PC-9 (cell line): ENCODE data around the gene SLC6A4. TPM values are rescaled to one million over a fixed set of nuclear protein-coding genes. Genes with fewer than 3 reads are reported as not detected.

Experiments
- BruUV-seq: library from RNA; stranded (reverse); fragments of 400-500 nt; replicated peaks from 2 replicates; lab custom pipeline; 2021; lab: Mats Ljungman, UMichigan
- CTCF ChIA-PET: fragments of 300-600 bp; sonication (Branson Sonifier 250); formaldehyde crosslinking; loops from one replicate; lab custom pipeline; 2022; ENCODE audit warnings: antibody characterized with exemption; lab: Charles Lee
- POLR2A ChIA-PET: fragments of 300-600 bp; sonication (Branson Sonifier 250); formaldehyde crosslinking; loops from one replicate; lab custom pipeline; 2022; ENCODE audit warnings: antibody characterized with exemption; ENCODE audit not compliant: unreplicated experiment; lab: Charles Lee
- DNase-seq, 2 experiments: peaks; one replicate each; pipeline versions ENCODE4 v3.0.0 to v3.0.0-alpha.2; 2015 to 2022; ENCODE audit warnings: mixed read lengths in 1 of 2
- H2AFZ ChIP-seq: fragments of 200-600 bp; sonication (generic); 2 replicates; pipeline ENCODE4 v1.8.1; 2017; ENCODE audit warnings: antibody characterized with exemption
- H3F3A ChIP-seq: fragments of 200-600 bp; sonication (generic); 2 replicates; pipeline ENCODE4 v1.8.1; 2017; ENCODE audit warnings: antibody characterized with exemption, mild to moderate bottlenecking, low read depth; ENCODE audit not compliant: insufficient read depth
- H3K27ac ChIP-seq: fragments of 200-600 bp; sonication (generic); 2 replicates; pipeline ENCODE4 v1.6.1; 2016; ENCODE audit warnings: mixed run types
- H3K27me3 ChIP-seq: fragments of 200-600 bp; sonication (generic); 2 replicates; pipeline ENCODE4 v1.6.1; 2016; ENCODE audit warnings: low read depth, mixed run types; ENCODE audit not compliant: insufficient read depth
- H3K36me3 ChIP-seq: fragments of 200-600 bp; sonication (generic); 2 replicates; pipeline ENCODE4 v1.6.1; 2016; ENCODE audit warnings: low read depth, mixed run types
- H3K4me1 ChIP-seq: fragments of 200-600 bp; sonication (generic); replicated peaks from 2 replicates; pipeline ENCODE4 v1.6.1; 2016; ENCODE audit warnings: mixed run types; ENCODE audit not compliant: insufficient read depth
- H3K4me2 ChIP-seq: fragments of 200-600 bp; sonication (generic); 2 replicates; pipeline ENCODE4 v1.6.1; 2017; ENCODE audit warnings: mixed run types
- H3K4me3 ChIP-seq: fragments of 200-600 bp; sonication (generic); 2 replicates; pipeline ENCODE4 v1.6.1; 2016; ENCODE audit warnings: mixed run types
- H3K79me2 ChIP-seq: fragments of 200-600 bp; sonication (generic); 2 replicates; pipeline ENCODE4 v1.6.1; 2017; ENCODE audit warnings: low read depth, mixed run types
- H3K9me2 ChIP-seq: fragments of 200-600 bp; sonication (generic); 2 replicates; pipeline ENCODE4 v1.8.1; 2017; ENCODE audit warnings: mild to moderate bottlenecking; ENCODE audit not compliant: insufficient read depth
- H3K9me3 ChIP-seq: fragments of 200-600 bp; sonication (generic); 2 replicates; pipeline ENCODE4 v1.8.1; 2016; ENCODE audit warnings: low read depth; ENCODE audit not compliant: insufficient read depth
- H4K20me1 ChIP-seq: fragments of 200-600 bp; sonication (generic); 2 replicates; pipeline ENCODE4 v1.8.1; 2017; ENCODE audit not compliant: insufficient read depth
- EZH2 ChIP-seq: fragments of 200-600 bp; sonication (generic); IDR thresholded peaks from 2 replicates; pipeline ENCODE4 v1.8.0; 2017; ENCODE audit warnings: antibody characterized with exemption, low read depth
- intact Hi-C: fragments of 100-400 bp; cut with micrococcal nuclease; formaldehyde crosslinking; loops from one replicate; pipeline ENCODE4 v1.10.0; 2022; ENCODE audit not compliant: unreplicated experiment
- total RNA-seq: library from RNA; stranded (reverse); gene quantifications from 2 replicates; pipeline ENCODE4 v1.2.3, GENCODE V29; 2021
- TF ChIP-seq, protein P1 (sequence below): fragments of 200-600 bp; sonication (generic); conservative IDR thresholded peaks from 2 replicates; pipeline ENCODE4 v1.6.1; 2017; ENCODE audit warnings: mixed run types, antibody characterized with exemption, mild to moderate bottlenecking, moderate library complexity

Gene SLC6A4
- total RNA-seq, 1 experiment from 2014 or later, result not detected

DNA sequence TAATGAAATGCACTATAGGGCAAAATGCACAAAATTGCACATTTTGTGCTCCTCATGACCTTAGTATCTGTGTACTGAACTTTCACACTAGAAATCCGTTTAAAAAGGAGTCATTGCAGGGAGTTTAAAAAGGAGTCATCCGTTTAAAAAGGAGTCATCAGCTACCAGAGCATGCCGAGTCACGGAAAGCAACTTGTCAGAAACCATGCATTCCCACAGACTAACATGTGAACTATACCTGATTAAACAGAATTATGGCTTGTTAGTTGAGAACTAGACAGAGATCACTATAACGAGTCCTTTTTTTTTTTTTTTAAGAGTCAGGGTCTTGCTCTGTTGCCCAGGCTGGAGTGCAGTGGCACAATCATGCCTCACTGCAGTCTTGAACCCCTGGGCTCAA, 35.9 kb downstream of the SLC6A4 start:
- Histone ChIP-seq H3K4me3 (no peak overlapping the region), H3K4me2 (no peak overlapping the region), H3K27me3 (no peaks in the 10 kb centered on the region), H3K27ac (no peak overlapping the region), H3K9me3 (no peaks in the 10 kb centered on the region), H3F3A (no peaks in the 10 kb centered on the region), H3K79me2 (no peaks in the 10 kb centered on the region), H2AFZ (no peak overlapping the region), H4K20me1 (no peaks in the 10 kb centered on the region), H3K36me3 (no peaks in the 10 kb centered on the region), H3K4me1 (no peaks in the 10 kb centered on the region), H3K9me2 (no peaks in the 10 kb centered on the region)
- TF ChIP-seq, protein P1, sequence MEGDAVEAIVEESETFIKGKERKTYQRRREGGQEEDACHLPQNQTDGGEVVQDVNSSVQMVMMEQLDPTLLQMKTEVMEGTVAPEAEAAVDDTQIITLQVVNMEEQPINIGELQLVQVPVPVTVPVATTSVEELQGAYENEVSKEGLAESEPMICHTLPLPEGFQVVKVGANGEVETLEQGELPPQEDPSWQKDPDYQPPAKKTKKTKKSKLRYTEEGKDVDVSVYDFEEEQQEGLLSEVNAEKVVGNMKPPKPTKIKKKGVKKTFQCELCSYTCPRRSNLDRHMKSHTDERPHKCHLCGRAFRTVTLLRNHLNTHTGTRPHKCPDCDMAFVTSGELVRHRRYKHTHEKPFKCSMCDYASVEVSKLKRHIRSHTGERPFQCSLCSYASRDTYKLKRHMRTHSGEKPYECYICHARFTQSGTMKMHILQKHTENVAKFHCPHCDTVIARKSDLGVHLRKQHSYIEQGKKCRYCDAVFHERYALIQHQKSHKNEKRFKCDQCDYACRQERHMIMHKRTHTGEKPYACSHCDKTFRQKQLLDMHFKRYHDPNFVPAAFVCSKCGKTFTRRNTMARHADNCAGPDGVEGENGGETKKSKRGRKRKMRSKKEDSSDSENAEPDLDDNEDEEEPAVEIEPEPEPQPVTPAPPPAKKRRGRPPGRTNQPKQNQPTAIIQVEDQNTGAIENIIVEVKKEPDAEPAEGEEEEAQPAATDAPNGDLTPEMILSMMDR, result no peak
- TF ChIP-seq EZH2, result no peak
- DNase-seq, result no peak
- POLR2A ChIA-PET, result no interaction called here
- BruUV-seq, result no TSS peak
- CTCF ChIA-PET, result interaction anchor here (0.6 kb wide), 1 partner anchor 11 kb away, joined by 3 read pairs; no protein-coding TSS in a partner anchor
- intact Hi-C loops, result no loop called here

GRCh38 chr17:30197416-30197815, 38.1 kb downstream of the SLC6A4 start:
- intact Hi-C loops, result no loop called here
- H2AFZ ChIP-seq, result no peak overlapping the region
- POLR2A ChIA-PET, result no interaction called here
- H3K79me2 ChIP-seq, result no peaks in the 10 kb centered on the region
- CTCF ChIA-PET, result no interaction called here
- no peak for DNase-seq
- H3K9me2 ChIP-seq, result no peaks in the 10 kb centered on the region; the same call in 1 of the 2 replicates
- no peaks in the 10 kb centered on the region; the same call in 1 of the 2 replicates for H3F3A ChIP-seq
- H3K36me3 ChIP-seq, result no peaks in the 10 kb centered on the region
- no peaks in the 10 kb centered on the region for H3K9me3 ChIP-seq
- H3K4me3 ChIP-seq, result no peak overlapping the region
- no peak overlapping the region for H3K4me2 ChIP-seq
- no TSS peak for BruUV-seq
- no peaks in the 10 kb centered on the region for H3K27me3 ChIP-seq
- no peak overlapping the region for H3K27ac ChIP-seq
- TF ChIP-seq, protein P1, result no peak
- TF ChIP-seq EZH2, result no peak
- H4K20me1 ChIP-seq, result no peaks in the 10 kb centered on the region
- H3K4me1 ChIP-seq, result no peaks in the 10 kb centered on the region

GRCh38 chr17:30196504-30196903, 39.0 kb downstream of the SLC6A4 start:
- intact Hi-C loops, result no loop called here
- H3F3A ChIP-seq, result no peaks in the 10 kb centered on the region; the same call in 1 of the 2 replicates
- no TSS peak for BruUV-seq
- no peak overlapping the region for H3K4me2 ChIP-seq
- no peaks in the 10 kb centered on the region; the same call in none of the 2 replicates for H3K9me2 ChIP-seq
- POLR2A ChIA-PET, result no interaction called here
- no peaks in the 10 kb centered on the region for H3K9me3 ChIP-seq
- no peaks in the 10 kb centered on the region for H4K20me1 ChIP-seq
- no peak overlapping the region for H3K4me3 ChIP-seq
- no peak overlapping the region for H3K27ac ChIP-seq
- no peaks in the 10 kb centered on the region for H3K4me1 ChIP-seq
- CTCF ChIA-PET, result no interaction called here
- no peak overlapping the region for H2AFZ ChIP-seq
- no peaks in the 10 kb centered on the region for H3K36me3 ChIP-seq
- no peak for TF ChIP-seq EZH2
- TF ChIP-seq, protein P1, result no peak
- DNase-seq, result no peak
- no peaks in the 10 kb centered on the region for H3K79me2 ChIP-seq
- no peaks in the 10 kb centered on the region for H3K27me3 ChIP-seq
